ENCODE results near the gene LARP1. TPM values are rescaled to one million over a fixed set of nuclear protein-coding genes. Genes with fewer than 3 reads are reported as not detected.

Gene LARP1
- total RNA-seq, 2 donors from 2014 or later, result 83.9 to 163 TPM

GRCh38 chr5:154737667-154738320, 17.4 kb upstream of the LARP1 start:
- WGBS, result 59% methylated on average over 6 of the region's 6 CpGs
- DNase-seq (ENCODE audit: low spot score), result no peak
- Histone ChIP-seq H3K27me3 (replicated peaks; ENCODE audit: insufficient read depth) (no peaks in the 10 kb centered on the region), H3K4me1 (replicated peaks) (no peaks in the 10 kb centered on the region), H3K36me3 (no peaks in the 10 kb centered on the region), H3K9me3 (no peaks in the 10 kb centered on the region), H3K27ac (no peak overlapping the region), H3K4me3 (no peak overlapping the region)
- TF ChIP-seq POLR2A (IDR thresholded peaks at IDR 0.05) (no peak), POLR2AphosphoS5 (IDR thresholded peaks at IDR 0.05) (no peak), CTCF (IDR thresholded peaks at IDR 0.05) (no peak)
- intact Hi-C loops (cut with DNase I), result no loop called here

- Histone ChIP-seq H3K4me3 (no peak overlapping the region), H3K27ac (no peak overlapping the region), H3K4me1 (replicated peaks) (no peaks in the 10 kb centered on the region), H3K36me3 (no peaks in the 10 kb centered on the region), H3K27me3 (replicated peaks; ENCODE audit: insufficient read depth) (no peaks in the 10 kb centered on the region), H3K9me3 (no peaks in the 10 kb centered on the region)
- intact Hi-C loops (cut with DNase I), result no loop called here
- DNase-seq (ENCODE audit: low spot score), result no peak
- TF ChIP-seq POLR2AphosphoS5 (IDR thresholded peaks at IDR 0.05) (no peak), CTCF (IDR thresholded peaks at IDR 0.05) (no peak), POLR2A (IDR thresholded peaks at IDR 0.05) (no peak)
- WGBS, result 60% methylated on average over 2 of the region's 2 CpGs
These were observed 14.7 kb upstream of the LARP1 start for GRCh38 chr5:154740483-154740882.

- intact Hi-C loops (cut with DNase I), result no loop called here
- Histone ChIP-seq H3K4me1 (replicated peaks) (no peaks in the 10 kb centered on the region), H3K9me3 (no peaks in the 10 kb centered on the region), H3K27ac (no peak overlapping the region), H3K4me3 (no peak overlapping the region), H3K27me3 (replicated peaks; ENCODE audit: insufficient read depth) (no peaks in the 10 kb centered on the region), H3K36me3 (no peaks in the 10 kb centered on the region)
- no peak for DNase-seq (ENCODE audit: low spot score)
- no peak for TF ChIP-seq CTCF (IDR thresholded peaks at IDR 0.05)
- TF ChIP-seq POLR2A (IDR thresholded peaks at IDR 0.05), result no peak
- no peak for TF ChIP-seq POLR2AphosphoS5 (IDR thresholded peaks at IDR 0.05)
- WGBS, result 46% methylated on average over 5 of the region's 5 CpGs
These were observed 14.2 kb upstream of the LARP1 start for GRCh38 chr5:154740957-154741356.

- no peak overlapping the region for H3K4me3 ChIP-seq
- H3K27ac ChIP-seq, result no peak overlapping the region
- intact Hi-C loops (cut with DNase I), result no loop called here
- WGBS, result 60% methylated on average over 4 of the region's 4 CpGs
- no peaks in the 10 kb centered on the region for H3K4me1 ChIP-seq (replicated peaks)
- no peaks in the 10 kb centered on the region for H3K36me3 ChIP-seq
- H3K27me3 ChIP-seq (replicated peaks; ENCODE audit: insufficient read depth), result no peaks in the 10 kb centered on the region
- no peaks in the 10 kb centered on the region for H3K9me3 ChIP-seq
- DNase-seq (ENCODE audit: low spot score), result no peak
- TF ChIP-seq CTCF (IDR thresholded peaks at IDR 0.05), result no peak
- TF ChIP-seq POLR2AphosphoS5 (IDR thresholded peaks at IDR 0.05), result no peak
- TF ChIP-seq POLR2A (IDR thresholded peaks at IDR 0.05), result no peak
These were observed 13.8 kb upstream of the LARP1 start for GRCh38 chr5:154741415-154741814.

GRCh38 chr5:154743812-154744211, 11.4 kb upstream of the LARP1 start:
- Histone ChIP-seq H3K4me3 (no peak overlapping the region), H3K27me3 (replicated peaks; ENCODE audit: insufficient read depth) (no peaks in the 10 kb centered on the region), H3K36me3 (no peaks in the 10 kb centered on the region), H3K4me1 (replicated peaks) (no peaks in the 10 kb centered on the region), H3K27ac (no peak overlapping the region), H3K9me3 (no peaks in the 10 kb centered on the region)
- 91% methylated on average over 7 of the region's 7 CpGs for WGBS
- DNase-seq (ENCODE audit: low spot score), result no peak
- TF ChIP-seq POLR2A (IDR thresholded peaks at IDR 0.05) (no peak), POLR2AphosphoS5 (IDR thresholded peaks at IDR 0.05) (no peak), CTCF (IDR thresholded peaks at IDR 0.05) (no peak)
- intact Hi-C loops (cut with DNase I), result no loop called here

Data from prostate gland (tissue), 2 donors.